Heart left ventricle (tissue), 16 donors: ENCODE measurements around the gene ECHS1. TPM values are rescaled to one million over a fixed set of nuclear protein-coding genes. Genes with fewer than 3 reads are reported as not detected.

Experiments
- ATAC-seq, 4 donors: fragments of 200-7000 bp; cut with Tn5 transposase; one replicate each; pipeline ENCODE4 v1.9.1; 2020 to 2022; ENCODE audit warnings: moderate library complexity in 4 of 4, mild to moderate bottlenecking in 3 of 4, moderate number of reproducible peaks in 1 of 4
- DNase-seq, 5 donors: peaks; one replicate each; pipeline ENCODE4 v3.0.0-alpha.2; 2020
- H3K27ac ChIP-seq, 12 donors: fragments of 200-600 bp; sonication (generic) in 4 of 12; one replicate each; pipeline versions ENCODE4 v1.5.0 to v1.8.0; 2016 to 2022; ENCODE audit warnings: mild to moderate bottlenecking in 2 of 12
- H3K27me3 ChIP-seq, 9 donors: fragments of 200-600 bp; sonication (generic) in 2 of 9; one replicate each; pipeline versions ENCODE4 v1.5.1 to v1.8.0; 2016 to 2022; ENCODE audit warnings: mild to moderate bottlenecking in 3 of 9
- H3K36me3 ChIP-seq, 9 donors: fragments of 200-600 bp; sonication (generic) in 2 of 9; one replicate each; pipeline versions ENCODE4 v1.5.0 to v1.8.0; 2018 to 2022; ENCODE audit warnings: mild to moderate bottlenecking in 2 of 9
- H3K4me1 ChIP-seq, 12 donors: fragments of 200-600 bp; sonication (generic) in 4 of 12; one replicate each; pipeline versions ENCODE4 v1.5.0 to v1.8.0; 2016 to 2022; ENCODE audit warnings: mild to moderate bottlenecking in 3 of 12
- H3K4me3 ChIP-seq, 12 donors: fragments of 200-600 bp; sonication (generic) in 4 of 12; one replicate each; pipeline versions ENCODE4 v1.5.0 to v1.8.0; 2017 to 2022; ENCODE audit warnings: mild to moderate bottlenecking in 9 of 12, moderate library complexity in 4 of 12
- H3K9me3 ChIP-seq, 12 donors: fragments of 200-600 bp; sonication (generic) in 4 of 12; one replicate each; pipeline versions ENCODE4 v1.5.0 to v1.8.0; 2016 to 2022; ENCODE audit warnings: mild to moderate bottlenecking in 1 of 12
- CTCF ChIP-seq, 12 donors: fragments of 200-600 bp; sonication (generic) in 4 of 12; IDR thresholded peaks; one replicate each; pipeline versions ENCODE4 v1.5.0 to v1.8.0; 2018 to 2022; ENCODE audit warnings: antibody characterized with exemption in 12 of 12, mild to moderate bottlenecking in 5 of 12
- POLR2A ChIP-seq, 2 donors: fragments of 450-650 bp; IDR thresholded peaks; one replicate each; pipeline ENCODE4 v1.6.1; 2017; ENCODE audit warnings: antibody characterized with exemption in 2 of 2, mild to moderate bottlenecking in 2 of 2, moderate library complexity in 2 of 2
- WGBS, 4 donors: extraction: QIAGEN DNeasy Blood & Tissue Kit in 2 of 4; methylation state at CpG; one replicate each; pipeline versions ENCODE4 v1.1.5 to v1.1.7; 2013 to 2018; 5-methylcytosine and 5-hydroxymethylcytosine counted together
- intact Hi-C, 10 donors: fragments of 100-400 bp; cut with DNase I; formaldehyde crosslinking; loops; one replicate each; pipeline versions ENCODE4 v1.11.1 to v1.14.2; 2022
- polyA plus RNA-seq, 2 donors: library from polyadenylated mRNA; stranded (reverse); fragments of 200-250 nt; gene quantifications; one replicate each; pipeline ENCODE4 v1.2.3, GENCODE V29; 2013
- total RNA-seq, 9 donors: library from RNA; depleted of rRNA in 2 of 9; stranded (reverse); fragments of >200 nt in 2 of 9; fragmentation: NEBNext Ultra II Directional in 3 of 9; extraction: Animal tissue kit (Norgen Biotek cat#: 25700) in 3 of 9; gene quantifications; one replicate each; pipeline versions ENCODE4 v1.1.0 to v1.2.4, GENCODE V29; 2016 to 2023
- donor health status: ischemic (EF 13 %, LVEDD 7.1; RV severe dilation, severe dysfunction).
- donor health status: healthy with polysubstance abuse.
- donor health status: DM: no; HTN: yes; CAD: no.
- donor health status: DM: no; HTN: no; CAD: no.
- donor health status: ischemic (EF 25% LVEDD 6.9; RV normal size, moderate dysfunction).
- donor health status: ischemic (EF 25% LVEDD 5.7; RV mildly dilated, moderate dysfunction).
- donor health status: healthy.
- donor health status: DM: yes; HTN: yes; CAD: no.
- donor health status: ischemic (EF 35%, LVEDD 5.7; RV mildly dilated, moderate dysfunction).
- donor health status: nonischemic (EF 11% LVEDD 7.7; RV severe dilation, severe dysfunction).
- donor health status: DM: yes; HTN: yes; CAD: no.
- donor health status: PGD.
- donor health status: ischemic (EF 29% LVEDD 5.4; RV normal size, mild dysfunction).
- donor health status: nonischemic (EF 23%, LVEDD 6.1; RV moderate dilation, normal function).

ECHS1 gene
- total and polyA plus RNA-seq, 11 donors, result 132 to 303 (median 201) TPM

GRCh38 chr10:133359554-133359971 lies 13.6 kb downstream of the ECHS1 start:
- no peak for TF ChIP-seq CTCF (IDR thresholded peaks at IDR 0.05)
- TF ChIP-seq POLR2A (IDR thresholded peaks at IDR 0.05), result no peak
- 35 to 48% (median 42%) methylated on average over 6 of the region's 6 CpGs for WGBS, 4 donors
- DNase-seq, result no peak
- ATAC-seq, result no peak
- no peaks in the 10 kb centered on the region for H3K27me3 ChIP-seq
- H3K36me3 ChIP-seq, result peaks cover 0 to 33% (median 29%) of the 10 kb centered on the region in 9 donors
- H3K9me3 ChIP-seq, result peaks cover 0 to 4% (median 0%) of the 10 kb centered on the region in 12 donors
- no peak overlapping the region for H3K4me3 ChIP-seq
- no peak overlapping the region for H3K27ac ChIP-seq
- peaks cover 3 to 21% (median 13%) of the 10 kb centered on the region in 12 donors for H3K4me1 ChIP-seq
- intact Hi-C loops, result no loop called here

- intact Hi-C loops, result no loop called here
- no peak for DNase-seq
Measured at GRCh38 chr10:133358925-133359310, 14.2 kb downstream of the ECHS1 start.

GRCh38 chr10:133358162-133358924 lies 14.8 kb downstream of the ECHS1 start:
- DNase-seq (peak in 2 of 5 donors; percentile 64 to 74), ATAC-seq (peak; percentile 15 to 63 (median 47))
- 72 to 80% (median 78%) methylated on average over 24 to 41 of the region's 41 CpGs for WGBS, 4 donors
- Histone ChIP-seq H3K9me3 (peaks cover 0 to 4% (median 0%) of the 10 kb centered on the region in 12 donors), H3K36me3 (peaks cover 0 to 21% (median 18%) of the 10 kb centered on the region in 9 donors), H3K27me3 (no peaks in the 10 kb centered on the region), H3K4me3 (peak overlapping the region in 1 of 12 donors; percentile 80), H3K4me1 (peaks cover 3 to 21% (median 13%) of the 10 kb centered on the region in 12 donors), H3K27ac (peak overlapping the region in 9 of 12 donors; percentile 9 to 78 (median 42))
- intact Hi-C loops, result no loop called here
- TF ChIP-seq POLR2A (IDR thresholded peaks at IDR 0.05), result no peak
- no peak for TF ChIP-seq CTCF (IDR thresholded peaks at IDR 0.05)

More at GRCh38 chr10:133358925-133359310, 14.2 kb downstream of the ECHS1 start:
- H3K36me3 ChIP-seq, result peaks cover 0 to 27% (median 23%) of the 10 kb centered on the region in 9 donors
- no peak overlapping the region for H3K4me3 ChIP-seq
- TF ChIP-seq POLR2A (IDR thresholded peaks at IDR 0.05) (no peak), CTCF (IDR thresholded peaks at IDR 0.05) (no peak)
- H3K27ac ChIP-seq, result peak overlapping the region in 7 of 12 donors; percentile 18 to 78 (median 42)
- peaks cover 0 to 4% (median 0%) of the 10 kb centered on the region in 12 donors for H3K9me3 ChIP-seq
- no peaks in the 10 kb centered on the region for H3K27me3 ChIP-seq
- no peak for ATAC-seq
- 76 to 85% (median 79%) methylated on average over 11 of the region's 11 CpGs for WGBS, 4 donors
- H3K4me1 ChIP-seq, result peaks cover 3 to 21% (median 13%) of the 10 kb centered on the region in 12 donors
